GM12801 (cell line): Measurements from ENCODE around the gene FRAT1.

Experiments
- TF ChIP-seq, protein P1 (sequence below): IDR thresholded peaks from one replicate; pipeline ENCODE4 v1.5.1; 2011; ENCODE audit warnings: control low read depth; ENCODE audit not compliant: insufficient read length; ENCODE audit errors: extremely low read depth

The FRAT1 gene

DNA sequence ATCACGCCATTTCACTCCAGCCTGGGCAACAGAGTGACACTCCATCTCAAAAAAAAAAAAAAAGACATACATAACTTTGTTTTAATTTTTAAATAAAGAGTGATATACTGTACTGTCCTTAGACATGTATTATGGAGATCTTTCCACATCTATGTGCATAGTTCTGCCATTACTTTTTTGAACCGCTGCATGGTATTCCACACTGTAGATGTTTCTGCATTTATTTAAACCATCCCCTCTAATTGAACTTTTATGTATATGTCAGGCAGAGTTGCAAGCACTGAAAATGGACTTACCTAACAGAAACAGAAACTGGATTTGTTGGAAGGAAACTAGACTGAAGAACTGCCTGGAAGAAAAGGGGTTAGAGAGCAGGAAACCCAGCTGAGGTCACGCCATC lies 18.1 kb upstream of the FRAT1 start:
- TF ChIP-seq, protein P1, sequence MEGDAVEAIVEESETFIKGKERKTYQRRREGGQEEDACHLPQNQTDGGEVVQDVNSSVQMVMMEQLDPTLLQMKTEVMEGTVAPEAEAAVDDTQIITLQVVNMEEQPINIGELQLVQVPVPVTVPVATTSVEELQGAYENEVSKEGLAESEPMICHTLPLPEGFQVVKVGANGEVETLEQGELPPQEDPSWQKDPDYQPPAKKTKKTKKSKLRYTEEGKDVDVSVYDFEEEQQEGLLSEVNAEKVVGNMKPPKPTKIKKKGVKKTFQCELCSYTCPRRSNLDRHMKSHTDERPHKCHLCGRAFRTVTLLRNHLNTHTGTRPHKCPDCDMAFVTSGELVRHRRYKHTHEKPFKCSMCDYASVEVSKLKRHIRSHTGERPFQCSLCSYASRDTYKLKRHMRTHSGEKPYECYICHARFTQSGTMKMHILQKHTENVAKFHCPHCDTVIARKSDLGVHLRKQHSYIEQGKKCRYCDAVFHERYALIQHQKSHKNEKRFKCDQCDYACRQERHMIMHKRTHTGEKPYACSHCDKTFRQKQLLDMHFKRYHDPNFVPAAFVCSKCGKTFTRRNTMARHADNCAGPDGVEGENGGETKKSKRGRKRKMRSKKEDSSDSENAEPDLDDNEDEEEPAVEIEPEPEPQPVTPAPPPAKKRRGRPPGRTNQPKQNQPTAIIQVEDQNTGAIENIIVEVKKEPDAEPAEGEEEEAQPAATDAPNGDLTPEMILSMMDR: no peak

DNA sequence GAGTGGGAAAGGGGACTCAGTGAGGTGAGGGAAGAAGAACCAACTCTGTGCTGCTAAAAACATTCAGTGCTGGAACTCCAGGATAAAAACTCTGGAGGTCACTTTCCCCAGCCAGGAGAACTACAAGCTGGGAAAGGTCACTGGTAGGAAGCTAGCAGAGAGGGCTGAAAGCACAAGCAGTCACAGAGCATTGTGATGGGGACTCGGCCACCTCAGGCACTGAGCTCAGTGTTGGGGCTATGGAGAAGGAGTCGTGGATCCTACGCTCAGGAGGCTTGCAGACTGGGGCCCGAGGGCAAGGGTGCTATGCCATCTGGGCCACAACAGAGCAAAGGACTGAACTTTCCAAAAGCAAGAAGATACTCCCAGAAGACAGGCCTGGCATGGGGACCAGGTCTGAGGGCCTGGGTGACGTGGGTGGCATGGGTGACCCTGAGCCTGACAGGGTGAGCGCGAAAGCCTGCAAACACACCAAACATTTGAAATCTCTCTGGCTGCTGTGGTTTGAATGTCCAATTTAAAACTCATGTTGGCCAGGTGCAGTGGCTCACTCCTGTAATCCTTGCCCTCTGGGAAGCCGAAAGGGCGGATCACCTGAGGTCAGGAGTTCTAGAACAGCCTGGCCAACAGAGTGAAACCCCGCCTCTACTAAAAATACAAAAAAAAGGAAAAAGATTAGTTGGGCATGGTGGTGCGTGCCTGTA lies 16.8 kb upstream of the FRAT1 start:
- TF ChIP-seq, protein P1: no peak

DNA sequence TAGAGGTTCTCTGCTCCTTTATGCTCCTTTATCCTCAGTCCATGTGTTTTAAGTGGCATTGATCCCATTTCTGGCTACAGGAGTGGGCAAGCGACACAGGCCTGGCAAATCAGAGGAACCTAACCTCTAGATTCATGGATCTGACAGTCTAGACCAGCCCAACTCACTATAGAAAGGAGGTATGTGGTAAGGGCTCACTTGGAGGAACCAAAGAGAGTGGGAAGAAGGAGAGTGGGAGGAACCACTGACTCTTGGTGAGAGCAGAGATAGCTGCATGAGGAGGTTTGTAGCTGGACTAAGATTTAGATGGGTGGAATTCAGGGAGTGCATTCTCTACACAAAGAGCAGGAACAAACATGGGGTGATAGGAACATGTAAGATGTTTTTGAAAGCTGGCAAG lies 11.6 kb upstream of the FRAT1 start:
- TF ChIP-seq, protein P1: no peak

DNA sequence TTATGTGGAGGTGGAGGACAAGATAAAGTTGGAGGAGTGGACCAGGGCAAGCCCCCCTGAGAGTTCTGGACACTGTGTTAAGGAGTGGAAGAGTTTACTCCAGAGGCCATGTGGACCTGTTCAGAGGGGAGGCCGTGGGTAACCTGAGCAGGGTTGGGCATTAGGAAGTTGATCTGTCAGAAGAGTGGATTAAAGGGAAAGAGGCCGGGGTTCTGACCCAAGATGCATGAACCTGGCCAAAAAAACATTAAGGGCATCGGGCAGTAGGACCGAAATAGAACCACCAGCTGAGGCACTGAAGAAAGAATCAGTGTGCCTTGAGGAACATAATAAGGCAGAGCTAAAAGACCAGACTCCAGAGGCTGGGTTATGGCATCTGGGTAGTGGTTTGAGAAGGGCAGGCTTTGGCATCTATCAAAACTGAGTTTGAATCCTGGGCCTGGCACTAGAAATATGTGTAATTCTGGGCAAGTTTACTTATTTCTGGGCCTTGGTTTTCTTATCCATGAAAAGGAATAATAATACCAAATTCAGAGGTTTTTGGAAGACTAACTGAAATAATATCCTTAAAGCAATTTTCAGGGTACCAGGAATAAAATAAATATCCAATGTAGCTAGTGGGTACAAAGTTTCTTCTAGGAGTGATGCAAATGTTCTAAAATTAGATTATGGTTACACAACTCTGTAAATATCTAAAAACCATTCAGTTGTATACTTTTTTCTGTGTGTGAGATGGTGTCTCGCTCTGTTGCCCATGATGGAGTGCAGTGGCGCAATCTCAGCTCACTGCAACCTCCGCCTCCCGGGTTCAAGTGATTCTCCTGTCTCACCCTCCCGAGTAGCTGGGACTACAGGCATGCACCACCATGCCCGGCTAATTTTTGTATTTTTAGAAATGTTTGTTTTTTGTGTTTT lies 10.9 kb upstream of the FRAT1 start:
- TF ChIP-seq, protein P1: no peak

DNA sequence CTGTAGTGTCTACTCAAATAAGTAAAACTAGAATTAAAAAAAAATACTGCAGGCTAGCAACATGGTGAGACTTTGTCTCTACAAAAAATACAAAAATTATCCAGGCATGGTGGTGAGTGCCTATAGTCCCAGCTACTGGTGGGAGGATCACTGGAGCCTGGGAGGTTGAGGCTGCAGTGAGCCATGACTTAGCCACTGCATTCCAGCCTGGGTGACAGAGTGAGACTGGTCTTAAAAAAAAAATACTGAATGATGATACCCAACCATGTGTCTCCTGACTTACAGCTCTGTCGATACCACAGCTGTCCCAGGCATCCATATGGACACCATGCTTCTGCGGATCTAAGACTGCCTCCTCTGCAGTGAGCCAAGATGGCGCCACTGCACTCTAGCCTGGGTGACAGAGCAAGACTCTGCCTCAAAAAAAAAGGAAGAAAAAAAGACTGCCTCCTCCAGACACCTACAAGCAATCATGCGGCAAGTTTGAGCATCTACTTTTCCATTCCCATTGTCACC lies 7.9 kb upstream of the FRAT1 start:
- TF ChIP-seq, protein P1: no peak

DNA sequence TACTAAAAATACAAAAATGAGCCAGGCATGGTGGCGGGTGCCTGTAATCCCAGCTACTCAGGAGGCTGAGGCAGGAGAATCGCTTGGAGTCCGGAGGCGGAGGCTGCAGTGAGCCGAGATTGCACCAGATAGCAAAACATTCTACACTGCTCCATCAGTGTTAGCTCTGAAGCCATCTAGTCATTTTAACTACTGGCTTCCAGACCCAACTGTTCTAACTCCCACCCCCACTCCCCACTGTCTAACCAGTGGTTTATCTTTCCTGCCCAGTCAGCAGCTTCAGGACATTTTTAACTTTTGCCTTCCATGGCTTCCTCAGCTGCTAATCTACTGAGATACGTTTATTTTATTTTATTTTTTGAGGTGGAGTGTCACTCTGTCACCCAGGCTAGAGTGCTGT lies 6.2 kb upstream of the FRAT1 start:
- TF ChIP-seq, protein P1: no peak

DNA sequence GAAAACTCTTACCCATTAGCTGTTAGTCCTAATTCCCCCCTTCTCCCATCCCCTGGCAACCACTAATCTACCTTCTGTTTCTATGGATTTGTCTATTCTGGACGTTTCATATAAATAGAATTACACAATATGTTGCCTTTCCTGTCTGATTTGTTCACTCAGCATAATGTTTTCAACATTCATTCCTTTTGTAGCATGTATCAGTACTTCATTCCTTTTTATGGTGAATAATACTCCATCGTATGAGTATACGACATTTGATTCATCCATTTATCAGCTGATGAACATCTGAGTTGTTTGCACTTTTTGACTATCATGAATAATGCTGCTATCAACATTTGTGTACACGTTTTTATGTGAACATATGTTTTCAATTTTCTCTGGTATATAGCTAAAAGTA lies 4.4 kb upstream of the FRAT1 start:
- TF ChIP-seq, protein P1: no peak
